ENCODE results near the gene NAA50.

DNA sequence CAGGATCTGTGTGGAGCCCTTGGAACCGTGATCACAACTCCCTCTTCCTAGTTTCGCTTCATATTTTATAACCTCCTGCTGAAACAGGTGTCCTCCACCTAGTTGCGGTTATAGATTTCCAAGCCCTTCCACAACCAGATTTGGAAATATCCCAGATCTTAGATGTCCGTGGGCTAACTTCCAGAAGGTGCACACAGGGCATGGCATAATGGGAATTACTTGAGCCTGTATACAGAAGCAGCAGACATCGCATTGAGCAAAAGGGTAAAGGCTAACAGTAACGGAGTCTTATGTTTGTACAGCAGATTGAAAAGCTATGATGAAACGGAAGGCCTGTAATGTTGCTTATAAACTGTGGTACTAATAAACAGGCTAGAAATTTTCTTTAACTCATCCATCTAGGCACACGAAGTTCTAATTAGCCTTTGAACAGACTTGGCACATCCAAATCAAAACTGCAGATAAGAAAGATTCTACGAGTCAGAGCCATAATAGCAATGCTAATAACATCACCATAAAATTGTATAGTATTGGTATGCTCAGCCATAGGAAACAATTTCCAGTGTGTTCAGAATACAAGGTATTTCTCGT lies 48.5 kb downstream of the NAA50 start:
- no peak for TF ChIP-seq CTCF (IDR thresholded peaks at IDR 0.05; ENCODE audit: low read depth, low read length)
- no peak for TF ChIP-seq POLR2A (IDR thresholded peaks at IDR 0.05; ENCODE audit: extremely low read depth, insufficient read length)

All from NB4 (cell line).